GM18519 (cell line): ENCODE measurements around the gene TMEM243.
A peak's percentile ranks its signal among the peaks of the same experiment; 100 is the strongest.
"Not testable (repeated sequence)": the region's sequence is repeated elsewhere in the genome, so short reads cannot be mapped to it uniquely, and the experiment has no call there.

ENCODE experiments used
- ATAC-seq: cut with Tn5 transposase; IDR thresholded peaks from one replicate; pipeline ENCODE4 v1.9.1; 2021; ENCODE audit warnings: mild to moderate bottlenecking, moderate library complexity; ENCODE audit not compliant: unreplicated experiment, low FRiP score

Gene TMEM243

DNA sequence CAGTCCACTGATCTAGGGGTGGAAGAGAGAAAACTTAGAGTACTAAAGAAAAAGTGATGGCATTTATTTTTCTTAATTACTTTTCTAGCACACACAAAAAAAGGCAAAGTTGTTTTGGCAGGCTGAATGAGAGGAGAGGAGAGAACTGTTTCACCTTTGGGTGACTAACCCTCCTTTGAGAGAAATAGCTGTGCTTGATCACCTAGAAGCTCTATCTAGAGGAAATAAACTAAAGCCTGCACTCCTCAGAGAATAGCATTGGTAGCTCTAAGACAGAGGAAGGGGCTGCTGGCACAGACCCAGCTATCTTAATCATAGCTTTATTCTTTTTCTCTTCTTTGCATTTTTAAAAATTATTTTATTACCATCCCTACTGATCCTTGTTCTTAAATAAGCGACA is 6.3 kb downstream of the TMEM243 start:
- ATAC-seq: no peak

DNA sequence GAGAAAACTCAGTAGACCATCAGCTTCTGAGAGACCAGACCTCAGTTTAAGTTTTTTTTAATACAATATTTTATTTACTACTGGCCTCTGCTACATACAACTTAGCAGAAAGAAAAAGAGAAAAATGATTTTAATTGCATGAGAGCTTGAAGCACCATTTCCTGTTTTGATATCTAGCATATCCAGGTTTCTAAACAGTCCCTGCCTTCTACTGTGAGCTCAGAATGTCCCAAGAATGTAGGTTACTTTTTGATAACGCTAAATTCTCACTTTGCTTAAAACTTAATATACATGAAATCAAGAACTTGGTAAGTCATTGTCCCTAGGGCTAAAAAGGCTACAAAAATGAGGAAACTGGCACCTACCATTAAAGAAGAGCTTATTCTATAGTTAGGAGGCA is 7.0 kb downstream of the TMEM243 start:
- no peak for ATAC-seq

DNA sequence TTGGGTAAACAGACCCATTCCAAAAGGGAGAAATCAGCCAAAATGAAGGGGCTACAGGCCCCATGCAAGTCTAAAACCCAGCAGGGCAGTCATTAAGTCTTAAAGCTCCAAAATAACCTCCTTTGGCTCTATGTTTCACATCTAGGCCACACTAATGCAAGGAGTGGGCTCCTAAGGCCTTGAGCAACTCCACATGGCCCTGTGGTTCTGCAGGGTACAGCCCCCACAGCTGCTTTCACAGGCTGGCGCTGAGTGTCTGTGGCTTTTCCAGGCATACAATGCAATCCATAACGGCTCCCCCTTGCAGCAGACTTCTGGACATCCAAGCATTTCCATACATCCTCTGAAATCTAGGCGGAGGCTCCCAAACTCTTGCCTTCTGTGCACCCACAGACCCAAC is 9.0 kb downstream of the TMEM243 start:
- ATAC-seq: no peak

DNA sequence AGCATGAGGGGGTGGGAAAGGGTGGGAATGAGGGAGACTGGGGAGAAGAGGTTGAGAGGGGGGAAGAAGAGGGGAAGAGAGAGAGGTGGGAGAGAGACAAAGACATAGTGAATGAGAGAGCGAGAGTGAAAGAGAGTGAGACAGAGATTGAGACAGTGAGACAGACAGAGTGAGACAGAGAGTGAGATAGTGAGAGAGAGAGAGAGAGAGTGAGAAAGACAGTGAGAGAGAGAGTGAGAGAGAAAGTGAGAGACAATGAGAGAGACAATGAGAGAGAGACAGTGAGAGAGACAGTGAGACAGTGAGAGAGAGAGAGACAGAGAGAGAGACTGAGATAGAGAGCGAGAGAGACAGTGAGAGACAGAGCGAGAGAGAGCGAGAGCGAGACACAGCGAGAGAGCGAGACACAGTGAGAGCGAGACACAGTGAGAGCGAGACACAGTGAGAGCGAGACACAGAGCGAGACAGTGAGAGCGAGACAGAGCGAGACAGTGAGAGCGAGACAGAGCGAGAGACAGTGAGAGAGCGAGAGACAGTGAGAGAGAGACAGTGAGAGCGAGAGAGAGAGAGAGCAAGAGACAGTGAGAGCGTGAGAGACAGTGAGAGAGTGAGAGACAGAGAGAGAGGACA is 10.1 kb downstream of the TMEM243 start:
- ATAC-seq: no peak

DNA sequence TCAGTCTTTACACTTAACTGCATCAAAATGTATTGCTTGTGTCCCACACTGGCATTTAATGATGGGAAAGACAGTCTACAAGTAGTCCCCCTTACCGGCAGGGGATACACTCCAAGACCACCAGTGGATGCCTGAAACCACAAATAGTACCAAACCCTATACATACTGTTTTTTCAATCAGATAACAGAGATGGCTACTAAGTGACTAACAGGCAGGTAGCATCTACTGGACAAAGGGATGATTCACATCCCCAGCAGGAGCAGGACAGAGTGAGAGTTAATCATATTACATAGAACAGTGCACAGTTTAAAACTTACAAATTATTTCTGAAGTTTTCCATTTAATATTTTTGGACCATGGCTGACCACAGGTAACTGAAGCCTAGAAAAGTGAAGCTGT is 13.2 kb downstream of the TMEM243 start:
- ATAC-seq: no peak

DNA sequence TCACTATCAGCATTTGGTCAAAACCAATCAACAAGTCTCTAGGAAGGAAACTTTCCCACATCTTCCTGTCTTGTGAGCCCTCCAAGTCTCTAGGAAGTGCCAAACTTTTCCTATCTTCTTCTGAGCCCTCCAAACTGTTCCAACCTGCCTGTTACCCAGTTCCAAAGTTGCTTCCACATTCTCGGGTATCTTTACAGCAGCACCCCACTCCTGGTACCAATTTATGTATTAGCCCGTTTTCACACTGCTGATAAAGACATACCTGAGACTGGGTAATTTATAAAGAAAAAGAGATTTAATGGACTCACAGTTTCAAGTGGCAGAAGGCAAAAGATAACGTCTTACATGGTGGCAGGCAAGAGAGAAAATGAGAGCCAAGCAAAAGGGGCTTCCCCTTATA is 13.8 kb downstream of the TMEM243 start:
- not testable (repeated sequence) for ATAC-seq

DNA sequence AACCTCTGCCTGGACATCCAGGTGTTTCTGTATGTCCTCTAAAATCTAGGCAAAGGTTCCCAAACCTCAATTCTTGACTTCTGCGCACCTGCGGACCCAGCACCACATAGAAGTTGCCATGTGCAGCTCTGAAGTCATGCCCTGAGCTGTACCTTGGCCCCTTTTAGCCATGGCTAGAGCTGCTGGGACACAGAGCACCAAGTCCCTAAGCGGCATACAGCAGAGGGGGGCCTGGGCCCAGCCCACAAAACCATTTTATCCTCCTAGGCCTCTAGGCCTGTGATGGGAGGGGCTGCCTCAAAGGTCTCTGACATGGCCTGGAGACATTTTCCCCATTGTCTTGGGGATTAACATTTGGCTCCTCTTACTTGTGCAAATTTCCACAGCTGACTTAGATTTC is 14.6 kb downstream of the TMEM243 start:
- ATAC-seq: no peak

- ATAC-seq: not testable (repeated sequence)
Measured at GRCh38 chr7:87203929-87204328, 15.6 kb downstream of the TMEM243 start.

DNA sequence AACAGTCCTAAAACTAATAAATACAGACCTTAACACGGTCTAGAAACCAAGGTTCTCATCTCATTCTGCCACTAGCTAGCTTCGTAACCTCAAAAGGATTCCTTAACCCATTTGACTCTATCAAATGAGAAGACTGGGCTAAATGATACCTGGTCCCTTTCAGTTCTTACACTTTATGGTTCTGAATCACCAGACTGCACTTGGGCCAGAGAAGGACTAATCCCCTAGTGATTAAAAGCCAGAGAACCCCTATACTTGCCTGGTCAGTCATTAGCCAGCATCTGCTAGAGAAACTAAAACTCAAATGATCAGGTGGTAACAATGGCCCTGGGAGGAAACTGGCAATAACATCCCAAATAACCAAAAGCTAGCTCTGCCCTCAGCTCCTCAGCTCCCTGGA is 16.8 kb downstream of the TMEM243 start:
- ATAC-seq: no peak

DNA sequence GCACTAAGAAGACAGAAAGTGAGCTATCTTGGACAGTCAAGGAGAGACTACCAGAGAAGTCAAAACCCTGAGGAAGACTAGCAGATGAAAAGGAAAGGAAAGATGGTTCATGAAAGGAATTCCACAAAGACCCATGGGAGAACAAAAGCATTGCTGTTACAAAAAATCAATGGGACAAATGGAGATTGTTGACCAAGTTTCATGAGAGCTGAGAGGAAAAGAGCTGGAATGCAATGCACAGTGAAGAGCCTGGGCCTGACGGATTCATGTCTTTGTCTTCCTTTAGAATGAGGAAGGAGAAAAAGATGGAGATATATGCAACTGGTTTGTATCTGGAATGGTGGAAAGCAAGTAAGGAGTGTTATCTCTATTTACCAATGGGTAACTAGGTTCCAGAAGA is 17.3 kb downstream of the TMEM243 start:
- no peak for ATAC-seq

DNA sequence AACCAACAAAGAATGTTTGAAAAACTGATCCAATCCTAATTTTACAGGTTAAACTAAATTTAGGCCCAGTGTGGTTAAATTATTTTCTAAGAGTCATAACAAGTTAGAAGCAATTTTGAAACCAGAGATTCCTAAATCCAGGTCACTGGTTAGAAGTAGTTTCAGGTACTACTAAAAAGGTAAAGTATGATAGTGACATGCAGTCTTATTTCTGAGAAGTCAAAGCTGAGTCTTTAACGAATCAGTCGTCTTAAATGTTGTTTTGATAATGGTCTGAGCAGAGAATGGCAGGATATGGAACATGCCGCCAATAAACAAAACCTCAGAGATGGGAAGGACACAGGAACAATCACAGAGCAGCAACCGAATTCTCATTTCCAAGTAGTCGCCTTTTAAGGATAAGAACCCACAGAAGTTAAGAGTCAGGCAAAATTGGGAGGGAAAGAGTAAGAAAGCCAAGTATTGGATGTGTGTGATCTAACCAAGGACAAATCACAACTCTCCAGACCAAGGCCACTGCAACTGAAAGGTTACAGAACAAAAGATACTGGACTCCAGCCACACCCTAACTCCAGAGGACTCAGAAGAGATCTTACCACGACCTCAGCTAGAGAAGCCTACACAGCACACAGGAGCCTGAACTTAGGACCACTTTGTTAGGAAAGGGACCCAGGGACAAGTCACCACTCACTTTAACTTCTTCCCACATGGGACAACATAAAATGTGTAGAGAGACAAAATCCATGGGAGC is 19.7 kb downstream of the TMEM243 start:
- ATAC-seq: no peak

GRCh38 chr7:87199241-87199640 is 20.3 kb downstream of the TMEM243 start:
- no peak for ATAC-seq

- ATAC-seq: no peak
Measured at GRCh38 chr7:87193912-87194311, 25.6 kb downstream of the TMEM243 start.

DNA sequence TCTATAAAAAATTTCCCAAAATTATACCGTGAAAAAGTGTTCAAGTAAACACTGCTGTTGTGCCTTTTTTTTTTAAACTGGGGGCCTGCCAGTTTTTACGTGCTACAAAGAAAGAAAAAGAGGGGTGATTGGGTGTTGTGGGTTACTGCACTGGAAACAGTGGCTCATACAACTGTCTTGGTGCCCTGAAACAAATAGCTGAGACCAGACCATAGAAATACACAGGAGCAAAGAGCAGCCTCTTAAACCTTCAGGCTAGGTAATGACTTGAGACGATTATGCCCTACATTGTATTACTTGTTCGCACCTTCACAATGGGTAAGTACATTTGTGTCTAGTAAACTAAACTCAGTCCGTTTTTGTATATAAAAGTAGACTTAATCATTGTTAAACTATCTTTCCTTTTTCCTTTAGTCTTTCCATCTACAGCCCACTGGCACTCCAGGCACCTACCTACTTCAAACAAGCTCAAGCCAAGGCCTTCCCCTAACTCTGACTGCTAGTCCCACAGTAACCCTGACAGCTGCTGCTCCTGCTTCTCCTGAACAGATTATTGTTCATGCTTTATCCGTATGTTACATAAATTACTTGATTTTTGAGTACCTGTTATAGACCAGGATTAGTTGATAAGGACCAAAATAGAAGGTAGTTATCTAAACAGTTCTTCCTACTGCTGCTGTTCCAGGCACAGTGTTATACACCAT is 26.6 kb downstream of the TMEM243 start:
- ATAC-seq: no peak

DNA sequence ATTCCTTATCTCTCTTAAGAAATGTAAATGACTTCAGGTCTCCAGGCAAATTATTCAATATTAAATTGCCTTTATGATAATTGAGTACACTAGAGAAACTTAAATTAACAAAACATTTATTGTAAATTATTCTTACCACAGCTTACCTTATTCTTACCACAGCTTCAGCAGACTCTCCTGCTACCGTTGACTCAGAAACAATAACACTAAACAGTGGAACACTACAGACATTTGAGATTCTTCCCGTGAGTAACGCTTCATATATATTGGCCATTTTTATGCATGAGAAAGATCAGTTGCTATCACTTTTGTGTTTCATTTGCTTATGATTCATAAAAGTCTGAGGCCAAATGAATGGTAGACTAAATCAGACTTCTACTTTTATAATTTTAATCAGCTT is 28.7 kb downstream of the TMEM243 start:
- no peak for ATAC-seq

GRCh38 chr7:87188930-87189329 is 30.6 kb downstream of the TMEM243 start:
- peak; percentile 43 for ATAC-seq

DNA sequence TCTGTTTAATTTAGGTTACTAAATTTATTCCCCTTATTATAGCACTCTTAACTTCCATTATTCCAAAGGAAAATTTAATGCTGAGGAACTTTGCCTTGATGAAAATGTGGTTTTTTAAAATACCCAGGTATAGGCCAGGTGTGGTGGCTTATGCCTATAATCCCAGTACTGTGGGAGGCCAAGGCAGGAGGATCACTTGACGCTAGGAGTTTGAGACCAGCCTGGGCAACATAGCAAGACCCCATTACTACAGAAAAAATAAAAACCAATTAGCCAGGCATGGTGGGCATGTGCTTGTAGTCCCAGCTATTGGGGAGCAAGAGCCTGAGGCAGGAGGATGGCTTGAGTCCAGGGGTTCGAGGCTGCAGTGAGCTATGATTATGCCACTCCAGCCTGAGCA is 32.4 kb downstream of the TMEM243 start:
- ATAC-seq: no peak

- ATAC-seq: no peak
Measured at GRCh38 chr7:87179180-87179579, 40.4 kb downstream of the TMEM243 start.

DNA sequence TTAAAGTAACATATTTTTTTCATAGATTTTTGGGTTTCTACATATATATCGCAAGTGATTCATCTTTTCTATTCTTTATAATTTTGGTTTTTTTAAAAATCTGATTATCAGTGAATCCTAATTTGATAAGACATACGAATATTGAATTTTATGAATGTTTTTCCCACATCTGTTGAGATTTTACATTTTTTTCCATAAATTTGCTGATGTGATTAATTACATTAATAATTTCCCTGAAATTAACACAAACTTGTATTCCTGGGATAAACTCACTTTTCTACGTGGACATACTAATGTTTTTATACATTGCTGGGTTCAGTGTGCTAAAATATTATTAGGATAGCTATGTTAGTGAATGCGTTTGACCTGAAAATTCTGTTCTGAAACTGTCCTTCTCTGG is 41.2 kb downstream of the TMEM243 start:
- no peak for ATAC-seq

- no peak for ATAC-seq
Measured at GRCh38 chr7:87173471-87173870, 46.1 kb downstream of the TMEM243 start.

DNA sequence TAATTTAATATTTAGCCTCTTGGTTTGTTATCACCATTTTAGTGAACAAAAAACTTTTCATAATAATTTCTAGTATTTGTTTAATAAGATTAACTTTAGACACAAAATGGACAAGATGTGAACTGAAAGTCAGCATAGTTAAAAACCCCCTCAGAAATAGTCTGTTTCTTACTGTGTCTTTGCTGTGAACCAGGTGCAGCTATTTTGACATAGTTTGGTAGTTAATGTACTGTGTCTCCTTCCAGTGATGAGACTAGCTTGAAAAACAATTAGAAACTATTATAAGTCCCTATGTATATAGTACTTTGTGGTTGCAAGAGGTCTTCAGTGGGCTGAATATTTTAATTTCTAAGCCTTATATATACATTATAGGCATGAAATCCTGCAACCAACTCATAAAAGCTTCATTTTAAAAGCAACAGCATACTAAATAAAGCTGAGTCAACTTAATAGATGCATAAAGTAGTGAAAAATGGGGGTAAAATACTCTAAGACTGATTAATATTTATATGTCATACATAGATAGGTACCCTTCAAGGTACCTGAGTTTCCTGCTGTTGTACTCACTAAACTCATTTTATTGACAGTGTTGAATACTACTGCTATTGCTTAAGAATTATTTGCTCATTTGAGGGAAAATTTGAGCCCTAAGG is 48.1 kb downstream of the TMEM243 start:
- ATAC-seq: no peak
